Panc1 (cell line): ENCODE data around the gene KCNQ1.

Experiments
- TCF7L2 ChIP-seq: IDR thresholded peaks from 2 replicates; pipeline ENCODE4 v1.6.1; 2011; ENCODE audit warnings: mild to moderate bottlenecking, low read depth, low read length, inconsistent platforms
- TF ChIP-seq, protein P1 (sequence below): fragments of 450-650 bp; IDR thresholded peaks from 2 replicates; pipeline ENCODE4 v1.5.1; 2017; ENCODE audit warnings: mild to moderate bottlenecking

DNA sequence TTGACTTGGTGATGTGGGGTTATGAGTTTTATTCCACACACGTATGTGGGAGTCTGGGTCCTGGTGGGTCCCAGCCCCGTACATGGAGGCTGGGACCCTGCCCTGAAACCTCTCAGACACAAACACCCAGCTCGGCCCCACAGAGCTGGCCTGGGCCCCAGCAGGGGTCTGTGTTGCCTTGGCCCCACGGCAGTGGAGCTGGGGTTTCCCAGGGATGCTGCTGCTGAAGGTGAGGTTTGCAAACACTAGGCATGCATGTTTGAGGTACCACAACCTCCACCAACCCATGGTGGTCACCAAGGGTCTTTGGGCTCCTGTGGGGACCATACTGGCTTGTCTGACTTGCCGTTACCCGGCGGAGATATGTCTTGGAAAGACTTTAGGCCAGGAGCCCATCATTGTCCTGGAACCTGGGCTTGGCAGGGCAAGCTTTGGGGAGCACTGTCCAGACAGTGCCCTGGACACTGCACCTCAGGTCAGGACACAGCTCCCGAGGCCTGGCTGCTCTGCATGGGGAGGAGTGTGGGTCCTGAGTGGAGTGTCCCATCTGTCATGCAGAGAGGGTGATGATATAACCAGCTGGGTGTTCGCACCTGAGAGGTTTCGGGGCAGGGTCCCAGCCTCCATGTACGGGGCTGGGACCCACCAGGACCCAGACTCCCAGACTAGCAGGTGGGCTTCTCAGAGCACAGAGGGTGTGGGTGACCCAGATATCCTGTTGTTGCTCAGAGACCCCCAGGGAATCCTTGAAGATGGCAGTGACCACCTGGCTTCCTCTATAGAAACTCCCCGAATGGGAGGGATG, 63.3 kb downstream of the KCNQ1 start:
- TF ChIP-seq, protein P1, sequence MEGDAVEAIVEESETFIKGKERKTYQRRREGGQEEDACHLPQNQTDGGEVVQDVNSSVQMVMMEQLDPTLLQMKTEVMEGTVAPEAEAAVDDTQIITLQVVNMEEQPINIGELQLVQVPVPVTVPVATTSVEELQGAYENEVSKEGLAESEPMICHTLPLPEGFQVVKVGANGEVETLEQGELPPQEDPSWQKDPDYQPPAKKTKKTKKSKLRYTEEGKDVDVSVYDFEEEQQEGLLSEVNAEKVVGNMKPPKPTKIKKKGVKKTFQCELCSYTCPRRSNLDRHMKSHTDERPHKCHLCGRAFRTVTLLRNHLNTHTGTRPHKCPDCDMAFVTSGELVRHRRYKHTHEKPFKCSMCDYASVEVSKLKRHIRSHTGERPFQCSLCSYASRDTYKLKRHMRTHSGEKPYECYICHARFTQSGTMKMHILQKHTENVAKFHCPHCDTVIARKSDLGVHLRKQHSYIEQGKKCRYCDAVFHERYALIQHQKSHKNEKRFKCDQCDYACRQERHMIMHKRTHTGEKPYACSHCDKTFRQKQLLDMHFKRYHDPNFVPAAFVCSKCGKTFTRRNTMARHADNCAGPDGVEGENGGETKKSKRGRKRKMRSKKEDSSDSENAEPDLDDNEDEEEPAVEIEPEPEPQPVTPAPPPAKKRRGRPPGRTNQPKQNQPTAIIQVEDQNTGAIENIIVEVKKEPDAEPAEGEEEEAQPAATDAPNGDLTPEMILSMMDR = no peak
- no peak for TF ChIP-seq TCF7L2
